Measurements from ENCODE around the gene PDE4A. TPM values are rescaled to one million over a fixed set of nuclear protein-coding genes. Genes with fewer than 3 reads are reported as not detected.
A peak's percentile ranks its signal among the peaks of the same experiment; 100 is the strongest.

The PDE4A gene
- total and polyA plus RNA-seq, 8 donors: 5.0 to 12.6 (median 9.3) TPM

DNA sequence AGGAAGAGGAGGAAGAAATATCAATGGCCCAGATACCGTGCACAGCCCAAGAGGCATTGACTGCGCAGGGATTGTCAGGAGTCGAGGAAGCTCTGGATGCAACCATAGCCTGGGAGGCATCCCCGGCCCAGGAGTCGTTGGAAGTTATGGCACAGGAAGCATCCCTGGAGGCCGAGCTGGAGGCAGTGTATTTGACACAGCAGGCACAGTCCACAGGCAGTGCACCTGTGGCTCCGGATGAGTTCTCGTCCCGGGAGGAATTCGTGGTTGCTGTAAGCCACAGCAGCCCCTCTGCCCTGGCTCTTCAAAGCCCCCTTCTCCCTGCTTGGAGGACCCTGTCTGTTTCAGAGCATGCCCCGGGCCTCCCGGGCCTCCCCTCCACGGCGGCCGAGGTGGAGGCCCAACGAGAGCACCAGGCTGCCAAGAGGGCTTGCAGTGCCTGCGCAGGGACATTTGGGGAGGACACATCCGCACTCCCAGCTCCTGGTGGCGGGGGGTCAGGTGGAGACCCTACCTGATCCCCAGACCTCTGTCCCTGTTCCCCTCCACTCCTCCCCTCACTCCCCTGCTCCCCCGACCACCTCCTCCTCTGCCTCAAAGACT, 46.9 kb downstream of the PDE4A start:
- H3K9me3 ChIP-seq: no peaks in the 10 kb centered on the region
- WGBS, 2 donors: 91 to 92% methylated on average over 20 of the region's 20 CpGs
- H3K4me3 ChIP-seq: no peak overlapping the region
- no peaks in the 10 kb centered on the region for H3K27me3 ChIP-seq
- TF ChIP-seq, protein P1, sequence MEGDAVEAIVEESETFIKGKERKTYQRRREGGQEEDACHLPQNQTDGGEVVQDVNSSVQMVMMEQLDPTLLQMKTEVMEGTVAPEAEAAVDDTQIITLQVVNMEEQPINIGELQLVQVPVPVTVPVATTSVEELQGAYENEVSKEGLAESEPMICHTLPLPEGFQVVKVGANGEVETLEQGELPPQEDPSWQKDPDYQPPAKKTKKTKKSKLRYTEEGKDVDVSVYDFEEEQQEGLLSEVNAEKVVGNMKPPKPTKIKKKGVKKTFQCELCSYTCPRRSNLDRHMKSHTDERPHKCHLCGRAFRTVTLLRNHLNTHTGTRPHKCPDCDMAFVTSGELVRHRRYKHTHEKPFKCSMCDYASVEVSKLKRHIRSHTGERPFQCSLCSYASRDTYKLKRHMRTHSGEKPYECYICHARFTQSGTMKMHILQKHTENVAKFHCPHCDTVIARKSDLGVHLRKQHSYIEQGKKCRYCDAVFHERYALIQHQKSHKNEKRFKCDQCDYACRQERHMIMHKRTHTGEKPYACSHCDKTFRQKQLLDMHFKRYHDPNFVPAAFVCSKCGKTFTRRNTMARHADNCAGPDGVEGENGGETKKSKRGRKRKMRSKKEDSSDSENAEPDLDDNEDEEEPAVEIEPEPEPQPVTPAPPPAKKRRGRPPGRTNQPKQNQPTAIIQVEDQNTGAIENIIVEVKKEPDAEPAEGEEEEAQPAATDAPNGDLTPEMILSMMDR (IDR thresholded peaks at IDR 0.05): no peak
- intact Hi-C loops (cut with DNase I): no loop called here
- peaks cover 0 to 15% (median 0%) of the 10 kb centered on the region in 3 donors for H3K36me3 ChIP-seq
- H3K27ac ChIP-seq: no peak overlapping the region
- ATAC-seq: no peak
- DNase-seq: no peak
- H3K4me1 ChIP-seq: no peaks in the 10 kb centered on the region
- no peak for FAIRE-seq

GRCh38 chr19:10468133-10468532, 47.8 kb downstream of the PDE4A start:
- WGBS, 2 donors: 85 to 92% methylated on average over 12 of the region's 12 CpGs
- Histone ChIP-seq H3K27me3 (no peaks in the 10 kb centered on the region), H3K4me1 (peaks cover 0 to 4% (median 4%) of the 10 kb centered on the region in 3 donors), H3K27ac (no peak overlapping the region), H3K9me3 (no peaks in the 10 kb centered on the region), H3K36me3 (peaks cover 0 to 15% (median 0%) of the 10 kb centered on the region in 3 donors), H3K4me3 (no peak overlapping the region)
- intact Hi-C loops (cut with DNase I): no loop called here
- TF ChIP-seq, protein P1 (IDR thresholded peaks at IDR 0.05): no peak
- ATAC-seq (no peak), DNase-seq (no peak), FAIRE-seq (no peak)

DNA sequence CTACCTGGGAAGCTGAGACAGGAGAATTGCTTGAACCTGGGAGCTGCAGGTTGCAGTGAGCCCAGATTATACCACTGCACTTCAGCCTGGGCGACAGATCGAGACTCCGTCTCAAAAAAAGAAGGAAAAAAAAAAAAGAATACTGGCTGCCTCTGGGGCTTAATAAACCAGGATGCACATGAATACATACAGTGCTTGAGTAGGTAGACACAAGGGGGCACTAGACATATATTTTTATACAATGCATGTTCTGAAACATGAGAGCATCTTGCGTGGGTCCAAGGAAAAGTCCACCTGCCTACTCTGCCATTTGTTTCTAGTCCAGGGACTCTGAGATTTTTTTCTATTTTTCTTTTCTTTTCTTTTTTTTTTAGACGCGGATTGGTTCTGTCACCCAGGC, 51.6 kb downstream of the PDE4A start:
- Histone ChIP-seq H3K4me3 (no peak overlapping the region), H3K36me3 (peaks cover 0 to 6% (median 0%) of the 10 kb centered on the region in 3 donors), H3K4me1 (peaks cover 3 to 8% (median 4%) of the 10 kb centered on the region in 3 donors), H3K27ac (no peak overlapping the region), H3K9me3 (no peaks in the 10 kb centered on the region), H3K27me3 (no peaks in the 10 kb centered on the region)
- TF ChIP-seq, protein P1 (IDR thresholded peaks at IDR 0.05): peak in 1 of 4 donors; percentile 7
- DNase-seq (no peak), ATAC-seq (peak in 3 of 4 donors; percentile 21 to 50 (median 44)), FAIRE-seq (no peak)
- intact Hi-C loops (cut with DNase I): no loop called here
- WGBS, 2 donors: 35 to 51% methylated on average over 6 of the region's 6 CpGs

DNA sequence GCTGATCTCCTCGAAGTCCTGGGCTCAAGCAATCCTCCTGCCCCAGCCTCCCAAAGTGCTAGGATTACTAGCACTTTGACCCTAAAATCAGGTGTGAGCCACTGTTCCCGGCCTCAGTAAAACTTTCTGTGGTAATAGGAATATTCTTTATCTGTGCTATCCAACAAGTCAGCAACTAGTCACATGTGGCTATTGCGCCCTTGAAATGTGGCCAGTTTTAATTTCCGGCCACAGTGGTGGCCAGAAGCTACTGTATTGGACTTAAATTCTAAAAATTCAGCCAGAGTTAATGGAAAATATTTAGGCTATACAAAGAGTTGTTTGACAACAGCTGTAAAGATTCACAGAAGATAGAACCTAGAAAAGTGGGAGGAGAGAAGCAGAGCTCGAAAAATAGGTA, 52.9 kb downstream of the PDE4A start:
- no peak for FAIRE-seq
- peak; percentile 68 to 77 (median 72) for ATAC-seq
- H3K4me1 ChIP-seq: peaks cover 3 to 8% (median 4%) of the 10 kb centered on the region in 3 donors
- H3K27me3 ChIP-seq: no peaks in the 10 kb centered on the region
- no peaks in the 10 kb centered on the region for H3K9me3 ChIP-seq
- intact Hi-C loops (cut with DNase I): no loop called here
- TF ChIP-seq, protein P1 (IDR thresholded peaks at IDR 0.05): no peak
- peak overlapping the region in 2 of 4 donors; percentile 23 to 47 for H3K27ac ChIP-seq
- no peak overlapping the region for H3K4me3 ChIP-seq
- peak in 3 of 6 donors; percentile 58 to 73 (median 59) for DNase-seq
- no peaks in the 10 kb centered on the region for H3K36me3 ChIP-seq
- 35 to 38% methylated on average over 5 of the region's 5 CpGs for WGBS, 2 donors

GRCh38 chr19:10474962-10475451, 54.7 kb downstream of the PDE4A start:
- no peak overlapping the region for H3K27ac ChIP-seq
- FAIRE-seq (no peak), ATAC-seq (no peak), DNase-seq (no peak)
- WGBS, 2 donors: 63 to 68% methylated on average over 6 of the region's 6 CpGs
- H3K4me1 ChIP-seq: peaks cover 3 to 8% (median 4%) of the 10 kb centered on the region in 3 donors
- H3K9me3 ChIP-seq: no peaks in the 10 kb centered on the region
- H3K27me3 ChIP-seq: no peaks in the 10 kb centered on the region
- intact Hi-C loops (cut with DNase I): no loop called here
- H3K36me3 ChIP-seq: no peaks in the 10 kb centered on the region
- TF ChIP-seq, protein P1 (IDR thresholded peaks at IDR 0.05): no peak
- H3K4me3 ChIP-seq: no peak overlapping the region

All from pancreas (tissue), 10 donors.